GM12873 (cell line): ENCODE data around the gene NF2.

Experiments
- CTCF ChIP-seq: IDR thresholded peaks from 2 replicates; pipeline ENCODE4 v1.5.1; 2012; ENCODE audit warnings: low read depth, mild to moderate bottlenecking, moderate library complexity, low read length, control low read depth; ENCODE audit not compliant: insufficient read depth; ENCODE audit errors: missing control alignments

Gene NF2

GRCh38 chr22:29729161-29729560 lies 125.7 kb downstream of the NF2 start:
- TF ChIP-seq CTCF, result no peak

GRCh38 chr22:29731058-29731850 lies 127.8 kb downstream of the NF2 start:
- TF ChIP-seq CTCF, result no peak

- TF ChIP-seq CTCF, result no peak
Measured at GRCh38 chr22:29732883-29733282, 129.4 kb downstream of the NF2 start.

GRCh38 chr22:29733362-29734201 lies 130.1 kb downstream of the NF2 start:
- no peak for TF ChIP-seq CTCF

- TF ChIP-seq CTCF, result no peak
Measured at GRCh38 chr22:29734406-29734805, 131.0 kb downstream of the NF2 start.

GRCh38 chr22:29734838-29735237 lies 131.4 kb downstream of the NF2 start:
- no peak for TF ChIP-seq CTCF

- TF ChIP-seq CTCF, result no peak
Measured at GRCh38 chr22:29735416-29735815, 132.0 kb downstream of the NF2 start.
